ENCODE measurements around the gene MCUB. TPM values are rescaled to one million over a fixed set of nuclear protein-coding genes. Genes with fewer than 3 reads are reported as not detected.
A peak's percentile ranks its signal among the peaks of the same experiment; 100 is the strongest.
"Not testable (repeated sequence)": the region's sequence is repeated elsewhere in the genome, so short reads cannot be mapped to it uniquely, and the experiment has no call there.

The MCUB gene
- total RNA-seq = 100 to 1,000 TPM; 110 to 121 TPM

- POLR2A ChIA-PET = interaction anchor here (0.6 to 3.4 kb wide), 22 partner anchors 8 to 636 kb away, joined by 3 to 31 read pairs (median 4); partner anchors contain the start of genes CASP6, GAR1 and SEC24B
- peaks cover 22% of the 10 kb centered on the region for H3K36me3 Mint-ChIP-seq
- peaks cover 44% of the 10 kb centered on the region for H3K4me1 Mint-ChIP-seq
- ATAC-seq (ENCODE audit: low read depth) (peak; percentile 95), DNase-seq (peak; percentile 93)
- H3K9me3 Mint-ChIP-seq = no peaks in the 10 kb centered on the region
- H3K4me3 Mint-ChIP-seq = peak within 1 kb of the TSS; percentile 98
- peak within 1 kb of the TSS; percentile 99 for H3K27ac Mint-ChIP-seq
- H3K27me3 Mint-ChIP-seq = no peaks in the 10 kb centered on the region
These were observed at the start of gene MCUB for GRCh38 chr4:109559983-109560686. Gene MCUB, plus strand, starts transcription at chr4:109560246. Its CDS starts 92 bp downstream, at chr4:109560338.

GRCh38 chr4:109510687-109511086, 49.4 kb upstream of the MCUB start:
- H3K36me3 Mint-ChIP-seq = peaks cover 23% of the 10 kb centered on the region

GRCh38 chr4:109511414-109511813, 48.6 kb upstream of the MCUB start:
- no peak for DNase-seq
- no peak for ATAC-seq (ENCODE audit: low read depth)
- Mint-ChIP-seq H3K4me3 (no peak overlapping the region), H3K9me3 (no peaks in the 10 kb centered on the region), H3K27ac (no peak overlapping the region), H3K36me3 (peaks cover 23% of the 10 kb centered on the region), H3K27me3 (no peaks in the 10 kb centered on the region), H3K4me1 (no peaks in the 10 kb centered on the region)
- POLR2A ChIA-PET = no interaction called here

More at GRCh38 chr4:109510687-109511086, 49.4 kb upstream of the MCUB start:
- ATAC-seq (ENCODE audit: low read depth) (no peak), DNase-seq (no peak)
- Mint-ChIP-seq H3K27ac (no peak overlapping the region), H3K9me3 (no peaks in the 10 kb centered on the region), H3K4me3 (no peak overlapping the region), H3K27me3 (no peaks in the 10 kb centered on the region), H3K4me1 (no peaks in the 10 kb centered on the region)
- POLR2A ChIA-PET = no interaction called here

GRCh38 chr4:109513368-109513767, 46.7 kb upstream of the MCUB start:
- H3K27ac Mint-ChIP-seq; ATAC-seq (ENCODE audit: low read depth); H3K9me3 Mint-ChIP-seq; H3K4me1 Mint-ChIP-seq; H3K4me3 Mint-ChIP-seq; DNase-seq; H3K27me3 Mint-ChIP-seq; POLR2A ChIA-PET: not testable (repeated sequence)
- peaks cover 28% of the 10 kb centered on the region for H3K36me3 Mint-ChIP-seq

- Mint-ChIP-seq H3K36me3 (peaks cover 28% of the 10 kb centered on the region), H3K4me1 (no peaks in the 10 kb centered on the region), H3K9me3 (no peaks in the 10 kb centered on the region), H3K4me3 (no peak overlapping the region), H3K27me3 (no peaks in the 10 kb centered on the region), H3K27ac (no peak overlapping the region)
- no peak for DNase-seq
- POLR2A ChIA-PET = no interaction called here
- no peak for ATAC-seq (ENCODE audit: low read depth)
These were observed 27.9 kb upstream of the MCUB start for GRCh38 chr4:109532182-109532581.

- Mint-ChIP-seq H3K27me3 (no peaks in the 10 kb centered on the region), H3K4me3 (no peak overlapping the region), H3K9me3 (peaks cover 6% of the 10 kb centered on the region), H3K4me1 (peaks cover 13% of the 10 kb centered on the region), H3K27ac (no peak overlapping the region), H3K36me3 (peaks cover 30% of the 10 kb centered on the region)
- DNase-seq = no peak
- POLR2A ChIA-PET = no interaction called here
- no peak for ATAC-seq (ENCODE audit: low read depth)
These were observed 14.6 kb upstream of the MCUB start for GRCh38 chr4:109545401-109545800.

- Mint-ChIP-seq H3K9me3 (peaks cover 6% of the 10 kb centered on the region), H3K4me1 (peaks cover 13% of the 10 kb centered on the region), H3K27me3 (no peaks in the 10 kb centered on the region), H3K36me3 (peaks cover 33% of the 10 kb centered on the region), H3K27ac (no peak overlapping the region), H3K4me3 (no peak overlapping the region)
- POLR2A ChIA-PET = interaction anchor here (1.5 kb wide), 1 partner anchor 12 kb away, joined by 5 read pairs; the partner anchor contains the start of gene MCUB
- DNase-seq (no peak), ATAC-seq (ENCODE audit: low read depth) (no peak)
These were observed 12.7 kb upstream of the MCUB start for GRCh38 chr4:109547394-109547793.

- Mint-ChIP-seq H3K9me3 (peaks cover 6% of the 10 kb centered on the region), H3K27ac (peak overlapping the region; percentile 71), H3K36me3 (peaks cover 32% of the 10 kb centered on the region), H3K4me1 (peaks cover 15% of the 10 kb centered on the region), H3K27me3 (no peaks in the 10 kb centered on the region), H3K4me3 (peak overlapping the region; percentile 29)
- DNase-seq = no peak
- peak; percentile 33 for ATAC-seq (ENCODE audit: low read depth)
- POLR2A ChIA-PET = no interaction called here
These were observed 11.4 kb upstream of the MCUB start for GRCh38 chr4:109548655-109549054.

GRCh38 chr4:109552237-109552636, 7.8 kb upstream of the MCUB start:
- H3K9me3 Mint-ChIP-seq = peaks cover 6% of the 10 kb centered on the region
- peaks cover 15% of the 10 kb centered on the region for H3K4me1 Mint-ChIP-seq
- H3K36me3 Mint-ChIP-seq = peaks cover 26% of the 10 kb centered on the region
- DNase-seq (no peak), ATAC-seq (ENCODE audit: low read depth) (no peak)
- POLR2A ChIA-PET = no interaction called here
- no peak overlapping the region for H3K4me3 Mint-ChIP-seq
- H3K27me3 Mint-ChIP-seq = no peaks in the 10 kb centered on the region
- H3K27ac Mint-ChIP-seq = no peak overlapping the region

- ATAC-seq (ENCODE audit: low read depth) (no peak), DNase-seq (no peak)
- no peak overlapping the region for H3K27ac Mint-ChIP-seq
- peaks cover 21% of the 10 kb centered on the region for H3K36me3 Mint-ChIP-seq
- H3K4me1 Mint-ChIP-seq = peaks cover 14% of the 10 kb centered on the region
- POLR2A ChIA-PET = no interaction called here
- H3K27me3 Mint-ChIP-seq = no peaks in the 10 kb centered on the region
- peaks cover 5% of the 10 kb centered on the region for H3K9me3 Mint-ChIP-seq
- no peak overlapping the region for H3K4me3 Mint-ChIP-seq
These were observed 6.9 kb upstream of the MCUB start for GRCh38 chr4:109553130-109553529.

- POLR2A ChIA-PET = no interaction called here
- no peaks in the 10 kb centered on the region for H3K9me3 Mint-ChIP-seq
- DNase-seq = no peak
- H3K36me3 Mint-ChIP-seq = peaks cover 12% of the 10 kb centered on the region
- peaks cover 13% of the 10 kb centered on the region for H3K4me1 Mint-ChIP-seq
- no peaks in the 10 kb centered on the region for H3K27me3 Mint-ChIP-seq
- ATAC-seq (ENCODE audit: low read depth) = no peak
- no peak overlapping the region for H3K4me3 Mint-ChIP-seq
- no peak overlapping the region for H3K27ac Mint-ChIP-seq
These were observed 5.1 kb upstream of the MCUB start for GRCh38 chr4:109554971-109555370.

GRCh38 chr4:109557433-109557832, 2.6 kb upstream of the MCUB start:
- DNase-seq (no peak), ATAC-seq (ENCODE audit: low read depth) (no peak)
- Mint-ChIP-seq H3K36me3 (peaks cover 13% of the 10 kb centered on the region), H3K27ac (no peak overlapping the region), H3K27me3 (no peaks in the 10 kb centered on the region), H3K4me1 (peaks cover 25% of the 10 kb centered on the region), H3K4me3 (no peak overlapping the region), H3K9me3 (no peaks in the 10 kb centered on the region)
- POLR2A ChIA-PET = interaction anchor here (0.8 kb wide), 1 partner anchor 70 kb away, joined by 3 read pairs; no protein-coding TSS in a partner anchor

GRCh38 chr4:109558095-109558494, 2.0 kb upstream of the MCUB start:
- H3K27me3 Mint-ChIP-seq; DNase-seq; H3K9me3 Mint-ChIP-seq; H3K27ac Mint-ChIP-seq; ATAC-seq (ENCODE audit: low read depth): not testable (repeated sequence)
- POLR2A ChIA-PET = interaction anchor here (0.6 to 0.8 kb wide), 2 partner anchors 70 to 275 kb away, joined by 3 read pairs; no protein-coding TSS in a partner anchor
- peaks cover 15% of the 10 kb centered on the region for H3K36me3 Mint-ChIP-seq
- peaks cover 32% of the 10 kb centered on the region for H3K4me1 Mint-ChIP-seq
- H3K4me3 Mint-ChIP-seq = peak overlapping the region; percentile 11

- H3K4me3 Mint-ChIP-seq = peak overlapping the region; percentile 98
These were observed 442 bp upstream of the MCUB start for GRCh38 chr4:109559625-109559982.

More at GRCh38 chr4:109559625-109559982, 442 bp upstream of the MCUB start:
- ATAC-seq (ENCODE audit: low read depth) (peak; percentile 24), DNase-seq (peak; percentile 80)
- Mint-ChIP-seq H3K27ac (peak overlapping the region; percentile 99), H3K4me1 (peaks cover 40% of the 10 kb centered on the region), H3K36me3 (peaks cover 17% of the 10 kb centered on the region), H3K9me3 (no peaks in the 10 kb centered on the region), H3K27me3 (no peaks in the 10 kb centered on the region)
- POLR2A ChIA-PET = interaction anchor here (0.7 to 3.4 kb wide), 18 partner anchors 9 to 637 kb away, joined by 3 to 31 read pairs (median 4); partner anchors contain the start of genes CASP6, GAR1 and SEC24B

All from activated naive CD8-positive, alpha-beta T cell treated with anti-CD3 and anti-CD28 coated beads, Interleukin-2, amount 10 ng/mL, durations not matched to agents 7 days and 5 days (primary cell).